ENCODE results near the gene GAL3ST2.
"Not testable (repeated sequence)": the region's sequence is repeated elsewhere in the genome, so short reads cannot be mapped to it uniquely, and the experiment has no call there.

Gene GAL3ST2

DNA sequence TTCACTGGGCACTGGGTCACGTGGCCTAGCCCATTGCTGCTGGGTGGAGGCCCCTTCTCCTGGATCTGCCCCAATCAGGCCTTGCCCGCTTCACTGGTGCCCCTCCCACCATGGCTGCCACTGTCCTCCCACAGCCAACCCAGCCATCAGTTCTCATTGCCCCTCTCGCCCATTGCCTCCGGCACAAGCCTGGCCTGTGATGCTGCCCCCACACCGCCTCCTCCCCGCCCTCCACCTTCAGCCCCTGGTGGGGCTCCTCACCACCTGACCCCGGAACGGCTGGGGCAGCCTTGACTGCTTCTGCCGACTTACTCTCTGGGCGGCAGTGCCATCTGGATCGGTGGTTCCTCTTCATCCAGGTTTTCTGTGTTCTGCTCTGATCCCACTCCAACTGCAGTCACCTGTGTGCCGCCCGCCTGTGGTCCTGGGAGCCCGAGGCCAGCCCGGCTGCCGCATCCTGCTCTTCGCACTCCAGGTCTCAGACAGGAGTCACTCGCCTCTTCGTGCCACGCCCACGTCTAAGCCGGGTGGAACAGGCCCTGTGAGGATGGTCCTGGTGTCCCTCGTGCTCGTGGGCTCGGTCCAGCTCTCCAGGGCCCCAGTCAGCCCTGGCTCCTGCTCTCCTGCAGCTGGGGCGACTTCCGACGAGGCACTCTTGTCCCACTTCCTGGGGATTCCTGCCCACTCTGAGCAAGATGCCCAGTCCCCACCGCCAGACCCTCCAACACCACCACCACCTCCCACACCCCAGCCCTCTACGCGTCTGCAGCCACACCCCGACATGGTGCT, 28.0 kb upstream of the GAL3ST2 start:
- no peak for DNase-seq (ENCODE audit: low read depth in 2 of 2)

- DNase-seq (ENCODE audit: low read depth in 2 of 2), result no peak
Measured at GRCh38 chr2:241750076-241750840, 26.4 kb upstream of the GAL3ST2 start.

- no peak for DNase-seq (ENCODE audit: low read depth in 2 of 2)
Measured at GRCh38 chr2:241751152-241751551, 25.5 kb upstream of the GAL3ST2 start.

DNA sequence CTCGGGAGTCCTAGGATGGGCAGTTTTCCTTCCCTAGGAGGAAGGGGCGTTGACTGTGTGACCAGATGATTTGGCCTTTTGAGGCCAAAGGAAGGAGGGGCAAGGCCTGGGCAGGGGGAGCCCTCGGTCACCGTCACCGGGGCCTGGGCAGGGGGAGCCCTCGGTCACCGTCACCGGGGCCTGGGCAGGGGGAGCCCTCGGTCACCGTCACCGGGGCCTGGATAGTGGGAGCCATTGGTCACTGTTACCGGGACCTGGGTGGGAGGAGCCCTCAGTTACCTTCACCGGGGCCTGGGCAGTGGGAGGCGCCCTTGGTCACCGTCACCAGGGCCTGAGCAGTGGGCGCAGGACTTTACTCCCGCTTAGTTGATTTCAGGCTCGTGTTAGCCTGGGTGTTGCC, 24.8 kb upstream of the GAL3ST2 start:
- DNase-seq (ENCODE audit: low read depth in 2 of 2), result no peak

DNA sequence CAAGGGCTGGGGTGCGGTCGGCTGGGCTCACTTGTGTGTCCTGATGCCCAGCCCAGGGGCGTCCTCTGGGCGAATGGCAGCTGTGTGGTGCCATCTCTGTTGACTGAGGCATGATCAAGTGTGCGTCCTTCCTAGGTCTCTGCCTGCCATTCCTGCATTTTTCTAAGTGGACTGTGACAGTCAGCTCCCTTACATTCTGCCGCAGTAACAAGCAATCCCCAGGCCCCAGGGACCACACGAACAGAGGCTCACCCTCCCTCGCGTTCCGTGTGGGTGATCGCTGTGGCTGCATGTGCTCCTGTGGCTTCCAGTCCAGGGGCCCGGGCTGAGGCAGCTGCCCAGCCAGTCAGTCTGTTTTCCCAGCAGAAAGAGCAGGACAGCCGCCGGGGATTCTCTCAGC, 24.4 kb upstream of the GAL3ST2 start:
- DNase-seq (ENCODE audit: low read depth in 2 of 2), result no peak

DNA sequence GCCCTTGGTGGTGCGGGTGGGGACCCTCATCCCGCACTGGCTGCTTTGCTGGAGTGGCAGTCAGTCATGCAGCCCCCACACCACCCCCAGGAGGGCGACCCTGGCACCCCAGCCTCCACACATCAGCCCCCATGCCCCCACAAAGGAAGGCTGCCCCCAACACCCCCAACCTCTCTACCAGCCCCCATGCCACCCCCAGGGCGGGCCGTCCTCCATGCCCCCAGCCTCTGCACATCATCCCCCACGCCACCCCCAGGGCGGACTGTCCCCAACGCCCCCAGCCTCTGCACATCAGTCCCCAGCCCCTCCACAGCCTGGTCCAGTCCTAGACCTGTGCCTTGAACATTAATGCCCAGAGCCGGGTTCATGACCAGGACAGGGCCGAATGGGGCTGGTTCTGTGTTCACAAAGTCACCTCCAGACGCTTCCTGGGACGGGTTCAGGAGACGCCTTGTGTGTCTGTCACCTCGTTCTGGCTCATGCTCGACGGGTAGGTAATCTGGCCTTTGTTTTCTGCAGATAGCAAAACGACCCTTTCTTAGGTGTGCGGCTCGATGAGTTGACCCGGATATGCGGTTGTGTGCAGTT, 23.8 kb upstream of the GAL3ST2 start:
- no peak for DNase-seq (ENCODE audit: low read depth in 2 of 2)

DNA sequence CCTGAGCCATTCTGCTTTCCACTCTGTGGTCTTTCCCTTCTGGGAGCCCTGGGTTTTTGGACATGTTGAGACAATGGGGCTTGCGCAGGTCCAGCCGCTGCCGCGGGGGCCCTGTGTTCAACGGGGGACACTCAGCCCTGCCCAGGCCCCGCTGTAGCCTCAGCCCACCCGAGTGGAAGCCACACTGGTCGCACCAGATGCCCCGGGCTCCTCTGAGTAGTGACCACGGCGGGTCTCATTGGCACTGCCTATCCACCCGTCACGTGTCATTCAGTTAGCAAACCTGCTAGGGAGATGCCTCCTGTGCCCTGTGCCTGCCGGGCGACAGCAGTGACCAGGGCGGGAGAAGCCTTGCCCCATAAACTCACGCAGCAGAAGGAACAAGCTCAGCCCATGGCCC, 23.1 kb upstream of the GAL3ST2 start:
- no peak for DNase-seq (ENCODE audit: low read depth in 2 of 2)

DNA sequence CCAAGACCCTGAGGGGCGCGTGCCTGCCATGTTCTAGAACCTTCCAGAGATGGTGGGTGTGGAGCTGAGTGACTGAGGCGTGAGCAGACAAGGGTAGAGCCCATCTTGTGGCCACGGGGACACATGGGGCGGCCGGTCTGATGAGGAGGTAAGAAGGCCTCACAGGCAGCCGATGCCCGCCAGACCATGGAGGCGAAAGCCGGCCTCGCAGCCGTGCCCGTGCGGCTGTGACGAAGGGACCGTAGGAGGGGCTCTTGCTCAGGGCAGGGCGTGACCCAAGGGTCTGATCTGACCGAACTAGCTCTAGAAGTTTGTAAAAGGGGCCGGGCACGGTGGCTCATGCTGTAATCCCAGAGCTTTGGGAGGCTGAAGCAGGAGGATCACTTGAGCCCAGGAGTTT, 22.6 kb upstream of the GAL3ST2 start:
- DNase-seq (ENCODE audit: low read depth in 2 of 2), result no peak

- DNase-seq (ENCODE audit: low read depth in 2 of 2), result no peak
Measured at GRCh38 chr2:241755166-241755565, 21.5 kb upstream of the GAL3ST2 start.

GRCh38 chr2:241755777-241756176, 20.8 kb upstream of the GAL3ST2 start:
- DNase-seq (ENCODE audit: low read depth in 2 of 2), result no peak

GRCh38 chr2:241759067-241759807, 17.4 kb upstream of the GAL3ST2 start:
- DNase-seq (ENCODE audit: low read depth in 2 of 2), result no peak

DNA sequence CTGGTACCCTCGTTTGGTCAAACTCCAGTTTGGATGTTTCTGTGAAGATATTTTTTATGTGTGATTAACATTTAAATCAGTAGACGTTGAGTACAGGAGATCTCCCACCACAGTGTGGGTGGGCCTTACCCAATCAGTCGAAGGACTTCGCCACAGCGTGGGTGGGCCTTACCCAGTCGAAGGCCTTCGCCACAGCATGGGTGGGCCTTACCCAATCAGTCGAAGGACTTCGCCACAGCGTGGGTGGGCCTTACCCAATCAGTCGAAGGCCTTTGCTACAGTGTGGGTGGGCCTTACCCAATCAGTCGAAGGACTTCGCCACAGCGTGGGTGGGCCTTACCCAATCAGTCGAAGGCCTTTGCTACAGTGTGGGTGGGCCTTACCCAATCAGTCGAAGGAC, 16.7 kb upstream of the GAL3ST2 start:
- DNase-seq (ENCODE audit: low read depth in 2 of 2), result not testable (repeated sequence)

- no peak for DNase-seq (ENCODE audit: low read depth in 2 of 2)
Measured at GRCh38 chr2:241760301-241760771, 16.3 kb upstream of the GAL3ST2 start.

DNA sequence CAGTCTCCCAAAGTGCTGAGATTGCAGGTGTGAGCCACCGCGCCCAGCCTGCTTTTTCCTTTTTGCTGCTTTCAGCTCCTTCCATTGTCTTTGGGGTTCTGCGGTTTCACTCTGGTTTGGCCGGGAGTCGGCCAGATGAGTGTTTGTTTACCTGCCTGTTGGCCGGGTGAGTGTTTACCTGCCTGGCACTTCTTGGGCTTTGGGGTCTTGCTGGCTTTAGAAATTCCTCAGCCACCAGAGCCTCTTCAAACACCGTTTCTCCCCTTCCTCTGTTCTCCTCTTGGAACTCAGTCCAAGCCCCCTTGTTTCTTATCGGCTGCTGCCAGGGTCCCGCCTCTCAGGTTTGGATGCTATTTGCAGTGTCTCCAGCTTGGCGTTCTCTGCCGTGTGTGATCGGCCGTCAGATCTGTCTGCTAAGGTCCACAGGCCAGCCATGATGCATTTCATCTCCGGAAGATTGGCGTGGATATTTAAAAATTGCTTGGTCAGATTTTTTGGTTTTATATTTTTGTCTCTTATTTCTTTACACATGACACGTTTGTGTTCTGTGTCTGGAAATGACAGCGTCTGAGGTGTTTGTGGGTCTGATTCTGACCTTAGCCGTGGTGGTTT, 14.2 kb upstream of the GAL3ST2 start:
- DNase-seq (ENCODE audit: low read depth in 2 of 2), result no peak

GRCh38 chr2:241762933-241763369, 13.7 kb upstream of the GAL3ST2 start:
- DNase-seq (ENCODE audit: low read depth in 2 of 2), result peak; percentile 59 to 67

- DNase-seq (ENCODE audit: low read depth in 2 of 2), result no peak
Measured at GRCh38 chr2:241763551-241764274, 12.9 kb upstream of the GAL3ST2 start.

GRCh38 chr2:241764275-241765241, 12.1 kb upstream of the GAL3ST2 start:
- DNase-seq (ENCODE audit: low read depth in 2 of 2), result no peak

- no peak for DNase-seq (ENCODE audit: low read depth in 2 of 2)
Measured at GRCh38 chr2:241767464-241768250, 9.0 kb upstream of the GAL3ST2 start.

DNA sequence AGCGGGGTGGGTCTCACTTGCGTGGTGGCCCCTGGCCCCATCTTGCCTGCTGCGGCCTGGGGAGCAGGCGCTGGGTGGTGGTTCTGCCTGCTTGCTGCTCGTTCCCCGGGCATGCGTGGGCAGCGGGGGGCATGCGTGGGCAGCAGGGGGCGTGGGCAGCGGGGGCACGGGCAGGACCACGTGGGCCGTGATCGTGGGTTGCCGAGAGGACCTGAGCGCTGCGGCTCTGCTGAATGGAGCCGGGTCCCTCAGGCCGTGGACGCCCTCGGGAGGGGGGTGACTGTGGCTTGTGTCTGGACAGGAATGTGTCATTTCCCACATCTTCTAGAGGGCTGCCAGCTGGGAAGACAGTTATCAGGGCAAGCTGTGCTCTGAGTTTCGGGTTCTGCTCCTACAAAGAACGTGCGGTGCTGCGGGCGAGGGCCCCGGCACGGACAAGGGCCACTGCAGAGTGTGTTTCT, 8.3 kb upstream of the GAL3ST2 start:
- DNase-seq (ENCODE audit: low read depth in 2 of 2), result no peak

Data from stimulated activated CD8-positive, alpha-beta memory T cell treated with anti-CD3 and anti-CD28 coated beads, Interleukin-15, amount 100 ng/mL, for 48 hours (primary cell).